Tibial artery (tissue), 4 donors: Measurements from ENCODE around the gene ENPP3.

Source experiments
- DNase-seq, 2 donors: peaks; one replicate each; pipeline ENCODE4 v3.0.0-alpha.2; 2019
- H3K27ac ChIP-seq, 2 donors: fragments of 200-600 bp; sonication (generic) in 1 of 2; 1 replicate in 1 of 2; 2 replicates in 1 of 2; pipeline ENCODE4 v1.5.1; 2018 to 2019; ENCODE audit warnings: mild to moderate bottlenecking in 1 of 2
- H3K27me3 ChIP-seq, 2 donors: fragments of 200-600 bp; sonication (generic) in 1 of 2; one replicate each; pipeline versions ENCODE4 v1.5.1 to v1.6.0; 2016 to 2019
- H3K36me3 ChIP-seq, 3 donors: fragments of 200-600 bp; sonication (generic) in 2 of 3; one replicate each; pipeline ENCODE4 v1.5.1; 2016 to 2019; ENCODE audit warnings: mild to moderate bottlenecking in 2 of 3
- H3K4me1 ChIP-seq, 4 donors: fragments of 200-600 bp; sonication (generic) in 2 of 4; 1 replicate in 3 of 4; 2 replicates in 1 of 4; pipeline ENCODE4 v1.5.1; 2016 to 2019
- H3K4me3 ChIP-seq, 2 donors: fragments of 200-600 bp; sonication (generic) in 1 of 2; 1 replicate in 1 of 2; 2 replicates in 1 of 2; pipeline ENCODE4 v1.5.1; 2018 to 2019; ENCODE audit warnings: mild to moderate bottlenecking in 2 of 2
- H3K9me3 ChIP-seq, 3 donors: fragments of 200-600 bp; sonication (generic) in 1 of 3; one replicate each; pipeline ENCODE4 v1.5.1; 2016 to 2019
- CTCF ChIP-seq, 2 experiments: fragments of 200-600 bp in 1 of 2; fragments of 450-650 bp in 1 of 2; IDR thresholded peaks; one replicate each; pipeline ENCODE4 v1.5.1; 2017 to 2019; ENCODE audit warnings: antibody characterized with exemption in 2 of 2, mild to moderate bottlenecking in 1 of 2, moderate library complexity in 1 of 2
- intact Hi-C: fragments of 100-400 bp; cut with DNase I; formaldehyde crosslinking; loops from one replicate; pipeline ENCODE4 v1.15.0; 2023; ENCODE audit warnings: low total_unique reads

ENPP3 gene

DNA sequence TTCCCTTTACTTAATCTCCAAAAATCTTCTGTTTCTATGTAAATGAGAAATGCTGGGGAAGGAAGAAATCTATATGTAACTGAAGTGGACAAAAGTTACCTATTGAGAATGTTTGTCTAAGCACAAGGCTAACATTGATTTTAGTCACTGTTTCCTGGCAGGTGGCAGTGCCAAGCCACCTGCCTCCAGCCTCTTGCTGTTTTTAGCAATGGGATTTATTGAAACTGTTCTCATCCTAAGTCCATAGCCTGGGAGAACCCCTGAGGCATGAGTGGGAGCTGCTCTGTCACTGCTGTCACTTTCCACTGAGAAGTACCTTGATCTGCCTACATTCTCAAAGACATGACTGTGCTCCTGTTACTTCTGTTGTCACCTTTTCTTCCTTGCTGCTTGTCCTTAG is 14.7 kb downstream of the ENPP3 start:
- H3K27ac ChIP-seq, result no peak overlapping the region
- DNase-seq, result no peak
- no peaks in the 10 kb centered on the region for H3K27me3 ChIP-seq
- H3K4me1 ChIP-seq, result no peaks in the 10 kb centered on the region
- no peak for TF ChIP-seq CTCF (IDR thresholded peaks at IDR 0.05)
- intact Hi-C loops, result no loop called here
- H3K4me3 ChIP-seq, result no peak overlapping the region
- no peaks in the 10 kb centered on the region for H3K36me3 ChIP-seq
- H3K9me3 ChIP-seq, result no peaks in the 10 kb centered on the region

DNA sequence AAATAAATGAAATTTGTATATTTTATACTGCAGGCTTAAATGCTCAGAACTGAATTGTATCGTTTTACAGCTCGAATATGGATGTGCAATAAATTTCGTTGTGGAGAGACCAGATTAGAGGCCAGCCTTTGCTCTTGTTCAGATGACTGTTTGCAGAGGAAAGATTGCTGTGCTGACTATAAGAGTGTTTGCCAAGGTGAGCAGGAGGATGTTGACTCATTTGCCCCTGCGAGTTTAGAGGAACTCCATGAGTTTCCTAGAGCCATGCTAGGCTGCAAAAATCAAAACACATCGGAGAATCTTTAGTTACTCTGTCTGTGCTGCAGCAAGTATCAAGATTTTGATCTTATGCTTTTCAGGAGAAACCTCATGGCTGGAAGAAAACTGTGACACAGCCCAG is 15.4 kb downstream of the ENPP3 start:
- intact Hi-C loops, result no loop called here
- H3K4me3 ChIP-seq, result no peak overlapping the region
- no peaks in the 10 kb centered on the region for H3K36me3 ChIP-seq
- TF ChIP-seq CTCF (IDR thresholded peaks at IDR 0.05), result no peak
- no peak overlapping the region for H3K27ac ChIP-seq
- no peaks in the 10 kb centered on the region for H3K27me3 ChIP-seq
- DNase-seq, result no peak
- H3K4me1 ChIP-seq, result no peaks in the 10 kb centered on the region
- H3K9me3 ChIP-seq, result no peaks in the 10 kb centered on the region

GRCh38 chr6:131654326-131654725 is 17.2 kb downstream of the ENPP3 start:
- Histone ChIP-seq H3K4me3 (no peak overlapping the region), H3K9me3 (no peaks in the 10 kb centered on the region), H3K27ac (no peak overlapping the region), H3K27me3 (no peaks in the 10 kb centered on the region), H3K36me3 (no peaks in the 10 kb centered on the region), H3K4me1 (no peaks in the 10 kb centered on the region)
- TF ChIP-seq CTCF (IDR thresholded peaks at IDR 0.05), result no peak
- DNase-seq, result no peak
- intact Hi-C loops, result no loop called here

DNA sequence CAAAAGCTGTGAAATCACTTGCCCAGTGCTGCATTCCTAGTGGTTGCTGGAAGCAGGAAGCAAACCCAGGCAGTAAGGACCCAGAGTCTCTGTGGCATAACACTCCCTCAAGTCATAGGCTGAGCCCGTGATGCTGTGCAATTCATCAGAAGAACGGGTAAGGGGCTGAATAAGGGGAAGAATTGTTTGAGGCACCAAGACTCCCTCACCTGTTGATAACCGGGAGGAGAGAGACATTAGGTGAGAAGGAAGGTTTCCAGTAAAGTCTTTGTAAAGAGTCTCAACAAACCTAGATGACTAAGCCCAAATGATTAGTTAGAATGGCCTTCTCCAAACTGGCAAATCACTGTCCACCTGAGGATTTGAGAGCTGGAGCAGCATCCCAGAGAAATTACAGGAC is 18.3 kb downstream of the ENPP3 start:
- Histone ChIP-seq H3K36me3 (no peaks in the 10 kb centered on the region), H3K27ac (no peak overlapping the region), H3K4me1 (no peaks in the 10 kb centered on the region), H3K9me3 (no peaks in the 10 kb centered on the region), H3K27me3 (no peaks in the 10 kb centered on the region), H3K4me3 (no peak overlapping the region)
- no peak for TF ChIP-seq CTCF (IDR thresholded peaks at IDR 0.05)
- DNase-seq, result no peak
- intact Hi-C loops, result no loop called here

DNA sequence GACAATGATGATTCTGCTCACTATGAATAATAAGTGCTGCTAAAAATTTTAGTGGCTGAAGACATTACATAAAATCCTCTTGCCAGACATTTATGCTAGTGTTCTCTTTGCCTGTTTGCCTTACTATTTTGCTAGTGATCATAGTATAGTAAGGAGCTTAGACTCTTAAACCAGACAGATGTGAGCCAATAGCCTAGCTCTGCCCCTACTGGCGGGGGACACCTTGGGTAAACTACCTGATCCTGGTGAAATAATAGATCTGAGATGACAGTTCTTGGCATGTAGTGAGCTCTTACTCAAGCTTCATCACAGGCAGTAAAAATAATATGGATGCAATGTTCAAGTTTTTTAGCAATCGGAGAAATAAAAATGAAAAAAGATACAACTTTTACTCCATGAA is 18.8 kb downstream of the ENPP3 start:
- Histone ChIP-seq H3K36me3 (no peaks in the 10 kb centered on the region), H3K4me1 (no peaks in the 10 kb centered on the region), H3K4me3 (no peak overlapping the region), H3K27ac (no peak overlapping the region), H3K9me3 (no peaks in the 10 kb centered on the region), H3K27me3 (no peaks in the 10 kb centered on the region)
- TF ChIP-seq CTCF (IDR thresholded peaks at IDR 0.05), result no peak
- no peak for DNase-seq
- intact Hi-C loops, result no loop called here

- intact Hi-C loops, result no loop called here
- Histone ChIP-seq H3K4me1 (no peaks in the 10 kb centered on the region), H3K27me3 (no peaks in the 10 kb centered on the region), H3K4me3 (no peak overlapping the region), H3K36me3 (no peaks in the 10 kb centered on the region), H3K9me3 (no peaks in the 10 kb centered on the region), H3K27ac (no peak overlapping the region)
- no peak for DNase-seq
- no peak for TF ChIP-seq CTCF (IDR thresholded peaks at IDR 0.05)
Observed at GRCh38 chr6:131656667-131657066, 19.6 kb downstream of the ENPP3 start.
